Measurements from ENCODE around the gene EXOSC7.

The EXOSC7 gene

DNA sequence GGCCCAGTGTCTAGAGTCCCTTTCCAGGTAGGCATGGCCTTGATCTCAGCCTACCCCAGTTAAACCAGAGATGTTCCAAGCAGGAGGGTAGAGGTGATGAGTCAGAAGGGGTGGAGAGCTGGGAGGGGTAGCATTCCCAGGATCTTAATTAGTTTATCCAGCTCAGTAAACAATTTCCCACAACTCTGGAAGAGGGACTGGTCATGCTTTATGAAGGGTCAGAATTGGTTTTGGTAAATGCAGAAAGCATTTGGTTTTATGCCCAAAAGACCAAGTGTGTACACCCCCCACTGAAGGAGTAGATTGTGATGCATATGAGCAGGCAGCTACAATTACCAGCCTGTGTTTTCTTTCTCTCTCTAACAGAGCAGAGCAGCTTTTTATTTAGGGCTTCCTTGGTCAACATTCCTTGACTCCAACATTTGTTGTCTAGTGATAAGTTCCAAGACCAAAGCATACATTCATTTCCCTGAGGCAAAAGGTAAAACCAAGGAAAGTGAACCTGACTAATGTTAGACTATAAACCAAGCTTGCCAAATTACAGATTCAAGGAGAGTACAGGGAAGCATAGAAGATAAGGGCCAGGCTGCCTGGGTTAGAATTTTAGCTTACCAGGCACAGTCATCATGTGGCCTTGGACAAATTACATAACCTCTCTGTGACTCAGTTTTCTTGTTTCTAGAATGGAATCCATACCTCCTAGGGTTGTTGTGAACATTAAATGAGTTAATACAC is 17.6 kb downstream of the EXOSC7 start:
- no peak for DNase-seq (ENCODE audit: low read depth)

DNA sequence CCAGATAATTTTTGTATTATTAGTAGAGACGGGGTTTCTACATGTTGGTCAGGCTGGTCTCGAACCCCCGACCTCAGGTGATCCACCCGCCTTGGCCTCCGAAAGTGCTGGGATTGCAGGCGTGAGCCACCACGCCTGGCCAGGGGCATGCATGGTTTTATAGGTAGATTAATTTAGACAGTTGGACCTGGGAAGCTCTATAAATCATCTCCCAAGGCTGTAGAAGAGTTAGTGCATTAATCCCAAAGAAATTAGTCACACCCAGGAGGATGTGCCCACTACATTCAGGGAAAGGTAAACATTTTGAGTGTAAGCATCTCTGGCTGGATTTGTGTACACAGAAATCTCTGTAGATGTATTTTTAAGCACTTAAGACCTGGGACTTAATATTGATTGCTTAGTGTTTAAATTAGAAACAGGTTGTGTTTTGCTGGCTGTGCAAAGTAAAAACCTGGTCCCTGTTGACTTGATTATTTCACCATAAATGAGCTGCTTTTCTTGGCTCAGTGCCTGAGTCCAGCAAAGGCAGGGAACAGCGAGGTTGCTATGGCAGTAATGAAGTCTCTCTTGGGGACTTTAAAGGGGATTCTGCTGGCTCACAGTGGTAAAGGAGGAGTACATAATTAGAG is 19.2 kb downstream of the EXOSC7 start:
- DNase-seq (ENCODE audit: low read depth): no peak

DNA sequence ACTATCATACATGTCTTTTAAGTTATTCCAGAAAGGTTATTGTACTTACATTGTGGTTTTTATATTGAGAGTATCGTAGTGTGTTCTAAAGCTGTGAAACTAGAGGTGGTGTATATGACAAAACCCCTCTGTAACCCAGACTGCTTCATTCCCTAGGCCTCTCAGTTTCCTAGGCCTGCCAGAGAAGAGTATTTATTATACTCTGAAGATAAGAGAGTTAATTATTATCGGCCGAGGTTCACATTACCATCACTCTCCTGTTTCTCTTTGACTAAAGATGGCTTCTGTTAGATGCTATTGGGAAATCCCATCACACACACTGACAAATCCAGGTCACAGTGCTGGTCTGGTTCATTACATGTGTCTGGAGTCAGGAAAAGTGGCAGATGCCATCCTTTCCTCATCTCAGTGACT is 20.5 kb downstream of the EXOSC7 start:
- no peak for DNase-seq (ENCODE audit: low read depth)

DNA sequence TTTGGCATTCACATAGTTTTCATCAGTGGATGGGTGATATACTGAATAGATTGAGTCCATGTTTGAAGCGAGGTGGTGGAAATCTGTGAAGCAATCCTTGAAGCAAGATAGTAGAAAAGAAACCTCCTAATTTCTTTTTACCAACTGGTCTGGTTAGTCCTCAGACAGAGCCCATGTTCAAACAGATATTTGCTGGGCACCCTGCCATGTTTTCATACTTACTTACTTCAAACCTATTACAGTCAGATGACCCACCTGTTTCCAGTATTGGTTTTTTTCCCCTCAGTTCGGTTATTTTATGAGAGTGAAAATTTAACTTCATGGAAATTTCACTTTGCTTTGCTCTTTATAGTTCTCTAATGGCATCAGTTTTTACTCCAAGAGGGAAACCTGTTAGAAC is 23.7 kb downstream of the EXOSC7 start:
- no peak for DNase-seq (ENCODE audit: low read depth)

DNA sequence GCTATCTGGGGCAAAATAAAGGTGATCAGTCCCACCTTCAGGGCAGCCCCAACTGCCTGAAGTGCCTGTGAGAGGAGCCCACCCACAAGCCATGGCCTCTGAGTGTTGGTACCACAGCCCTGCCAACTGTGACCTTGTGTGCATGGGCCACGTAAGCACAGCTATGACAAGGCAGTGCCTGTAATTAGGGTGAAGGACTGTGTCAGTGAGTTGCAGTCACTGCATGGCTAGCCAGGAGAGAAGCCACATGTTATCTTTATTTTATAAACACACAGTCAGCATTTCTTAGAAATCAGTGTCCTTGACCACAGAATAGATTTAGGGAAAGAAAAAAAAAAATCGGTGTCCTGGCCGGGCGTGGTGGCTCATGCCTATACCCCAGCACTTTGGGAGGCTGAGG is 24.8 kb downstream of the EXOSC7 start:
- DNase-seq (ENCODE audit: low read depth): no peak

DNA sequence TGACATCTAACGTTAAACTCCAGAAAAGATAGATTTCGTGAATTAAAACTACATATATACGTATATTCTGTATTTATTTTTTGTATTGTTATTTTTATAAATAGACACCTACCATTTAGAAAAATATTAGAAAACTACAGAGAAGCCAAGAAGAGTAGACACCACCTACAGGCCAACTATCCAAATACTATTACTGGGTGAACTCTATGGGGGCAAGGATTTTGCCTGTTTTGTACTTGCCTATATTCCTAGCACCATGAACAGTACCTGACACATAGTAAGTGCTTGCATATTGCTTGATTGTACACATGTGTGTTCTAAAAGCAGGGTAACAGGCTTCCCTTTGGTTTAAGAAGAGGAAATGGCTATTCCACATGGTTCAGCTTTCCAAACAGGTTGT is 25.7 kb downstream of the EXOSC7 start:
- no peak for DNase-seq (ENCODE audit: low read depth)

DNA sequence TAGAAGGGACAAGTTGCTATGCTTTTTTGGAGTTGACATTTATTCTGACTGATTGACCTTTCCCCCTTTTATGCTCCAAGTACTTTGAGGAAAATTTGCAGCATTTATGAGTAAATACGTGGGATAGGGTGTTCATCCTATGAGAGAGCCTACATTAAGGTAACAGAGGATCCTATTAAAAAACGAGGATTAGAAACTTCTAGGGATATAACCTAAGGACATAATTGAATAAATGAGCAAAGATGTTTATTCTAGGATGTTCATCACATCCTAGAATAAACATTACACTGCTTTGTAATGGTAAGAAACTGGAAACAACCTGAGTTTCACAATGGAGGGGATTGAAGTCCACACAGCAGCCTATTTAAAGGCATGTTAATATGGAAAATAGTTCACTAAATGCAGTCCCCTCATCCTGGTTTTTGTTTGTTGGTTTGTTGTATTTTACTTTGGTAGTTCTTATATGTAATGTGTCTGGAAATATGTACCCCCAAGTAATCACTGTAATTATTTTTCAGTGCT is 26.2 kb downstream of the EXOSC7 start:
- DNase-seq (ENCODE audit: low read depth): no peak

DNA sequence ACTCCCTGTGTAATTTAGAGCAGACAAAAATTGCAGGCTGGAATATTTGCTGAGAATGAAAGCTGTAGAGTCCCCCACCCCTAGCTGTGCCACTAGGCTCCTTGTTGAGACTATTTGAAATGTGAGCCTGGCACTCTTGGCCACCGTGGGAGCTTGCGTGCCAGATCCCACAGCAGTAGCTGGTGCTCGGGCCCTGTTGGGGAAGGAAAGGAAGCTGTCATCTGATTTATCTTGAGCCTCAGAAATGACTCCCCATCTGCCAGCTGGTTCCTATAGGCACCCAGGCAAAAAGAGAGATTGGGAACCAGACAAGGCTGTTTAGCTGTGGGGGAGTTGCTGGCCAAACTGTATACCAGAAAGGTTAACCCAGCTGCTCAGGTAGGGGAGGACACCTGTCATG is 26.7 kb downstream of the EXOSC7 start:
- no peak for DNase-seq (ENCODE audit: low read depth)

DNA sequence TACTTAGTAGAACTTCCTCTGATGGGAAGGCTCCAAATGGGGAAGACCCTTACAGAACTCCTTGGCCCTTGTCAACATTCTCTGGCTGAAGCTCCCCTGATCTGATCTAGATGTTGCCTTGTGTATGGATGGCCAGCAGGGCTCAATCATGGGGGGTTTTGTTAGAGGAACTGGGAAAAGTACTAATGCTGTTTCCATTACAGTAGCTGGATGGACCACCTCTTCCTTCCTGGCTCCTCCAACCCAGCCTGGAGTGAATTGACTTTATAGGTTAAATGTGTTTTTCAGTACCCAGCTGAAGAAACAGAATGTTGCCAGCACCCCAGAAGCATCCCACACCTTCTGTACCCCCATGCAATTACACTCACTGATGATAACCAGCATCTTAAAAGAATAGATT is 27.4 kb downstream of the EXOSC7 start:
- no peak for DNase-seq (ENCODE audit: low read depth)

DNA sequence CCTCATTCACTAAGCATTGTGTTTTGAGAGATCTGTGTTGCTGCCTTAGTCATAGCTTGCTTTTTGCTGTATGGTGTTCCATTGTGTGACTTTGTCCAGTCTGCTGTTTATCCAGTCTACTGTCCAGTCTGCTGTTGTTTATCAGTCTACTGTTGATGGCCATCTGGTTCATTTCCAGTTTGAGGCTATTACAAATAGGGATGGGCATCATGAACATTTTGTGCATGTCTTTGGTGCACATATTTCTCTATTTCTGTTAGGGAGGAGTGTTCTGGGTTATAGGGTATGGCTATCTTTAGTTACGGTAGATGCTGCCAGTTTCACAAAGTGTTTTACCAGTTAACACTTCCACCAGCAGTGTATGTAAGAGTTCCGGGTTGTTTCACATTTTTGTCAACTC is 27.8 kb downstream of the EXOSC7 start:
- no peak for DNase-seq (ENCODE audit: low read depth)

DNA sequence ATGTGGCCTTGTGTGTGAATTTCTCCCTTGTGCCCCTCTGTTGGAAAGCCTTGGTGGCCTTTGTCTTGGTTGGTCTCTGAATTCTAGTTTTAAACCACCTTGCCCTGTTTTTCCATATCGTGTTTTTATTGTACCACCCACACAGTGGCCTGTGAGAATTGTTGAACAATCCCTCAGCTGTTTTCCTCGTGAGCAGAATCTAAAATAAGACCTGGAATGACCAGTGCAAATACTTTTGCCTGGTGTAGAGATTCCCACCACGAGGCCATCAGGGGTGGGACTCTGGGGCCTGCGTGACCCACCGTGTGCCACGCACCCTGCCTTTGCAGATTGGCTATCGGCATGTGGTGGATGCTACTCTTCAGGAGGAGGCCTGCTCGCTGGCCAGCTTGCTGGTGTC is 31.0 kb downstream of the EXOSC7 start:
- no peak for DNase-seq (ENCODE audit: low read depth)

DNA sequence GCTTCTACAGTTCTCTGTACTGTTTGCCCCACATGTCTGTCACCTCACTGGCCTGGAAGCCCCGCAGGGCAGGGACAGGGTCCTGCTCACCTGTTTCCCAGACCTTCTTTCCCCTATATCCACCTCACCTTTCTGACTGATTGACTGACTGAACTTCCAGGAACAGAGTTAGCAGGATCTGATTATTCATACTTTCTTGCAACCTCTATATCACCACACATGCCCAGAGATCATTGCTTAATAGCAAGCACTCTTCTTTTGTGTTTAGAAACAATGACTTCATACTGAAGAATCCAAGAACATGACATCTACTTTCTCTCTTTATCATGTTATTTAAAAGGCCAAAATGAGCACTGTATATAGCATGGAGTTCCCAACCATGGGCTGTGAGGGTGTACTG is 32.1 kb downstream of the EXOSC7 start:
- DNase-seq (ENCODE audit: low read depth): no peak

DNA sequence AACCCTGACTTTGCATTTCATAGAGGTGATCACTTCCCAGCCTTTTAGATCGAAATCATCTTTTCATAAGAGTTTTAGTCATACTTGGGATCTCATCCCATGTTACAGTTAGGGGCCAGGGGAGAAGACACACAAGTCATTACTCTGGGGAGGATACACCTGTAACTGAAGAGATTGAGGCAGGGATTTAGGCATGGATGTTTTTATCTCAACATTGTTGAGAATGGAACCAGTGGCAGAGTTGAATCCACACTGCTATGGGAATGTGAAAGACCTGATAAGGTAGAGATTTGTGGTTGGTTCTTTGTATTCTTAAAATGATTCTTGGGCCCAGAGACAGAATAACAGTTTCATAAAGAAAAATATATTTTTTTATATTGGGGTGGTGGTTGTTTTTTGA is 33.8 kb downstream of the EXOSC7 start:
- no peak for DNase-seq (ENCODE audit: low read depth)

DNA sequence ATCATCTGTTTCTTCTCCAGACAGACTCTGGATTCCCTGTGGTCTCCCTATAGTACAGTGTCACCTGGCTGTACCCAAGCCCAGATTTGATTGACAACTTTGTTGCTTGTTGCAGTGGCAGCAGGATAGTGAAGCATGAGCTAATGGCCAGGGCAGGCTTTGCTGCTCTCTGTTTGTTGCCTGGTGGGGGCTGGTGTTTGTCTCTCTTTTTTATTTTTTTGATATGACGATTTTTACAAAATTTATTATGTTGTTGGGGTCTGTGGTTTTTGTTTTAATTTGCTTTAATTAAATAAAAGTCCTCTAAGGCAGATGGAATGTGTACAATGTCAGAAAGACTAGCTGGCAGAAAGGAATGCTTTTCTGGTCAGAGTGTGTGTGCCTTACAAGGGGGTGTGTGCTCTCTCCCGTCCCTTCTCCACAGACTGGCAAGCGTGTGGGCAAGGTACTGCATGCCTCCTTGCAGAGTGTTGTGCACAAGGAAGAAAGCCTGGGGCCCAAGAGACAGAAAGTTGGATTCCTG is 34.8 kb downstream of the EXOSC7 start:
- no peak for DNase-seq (ENCODE audit: low read depth)

DNA sequence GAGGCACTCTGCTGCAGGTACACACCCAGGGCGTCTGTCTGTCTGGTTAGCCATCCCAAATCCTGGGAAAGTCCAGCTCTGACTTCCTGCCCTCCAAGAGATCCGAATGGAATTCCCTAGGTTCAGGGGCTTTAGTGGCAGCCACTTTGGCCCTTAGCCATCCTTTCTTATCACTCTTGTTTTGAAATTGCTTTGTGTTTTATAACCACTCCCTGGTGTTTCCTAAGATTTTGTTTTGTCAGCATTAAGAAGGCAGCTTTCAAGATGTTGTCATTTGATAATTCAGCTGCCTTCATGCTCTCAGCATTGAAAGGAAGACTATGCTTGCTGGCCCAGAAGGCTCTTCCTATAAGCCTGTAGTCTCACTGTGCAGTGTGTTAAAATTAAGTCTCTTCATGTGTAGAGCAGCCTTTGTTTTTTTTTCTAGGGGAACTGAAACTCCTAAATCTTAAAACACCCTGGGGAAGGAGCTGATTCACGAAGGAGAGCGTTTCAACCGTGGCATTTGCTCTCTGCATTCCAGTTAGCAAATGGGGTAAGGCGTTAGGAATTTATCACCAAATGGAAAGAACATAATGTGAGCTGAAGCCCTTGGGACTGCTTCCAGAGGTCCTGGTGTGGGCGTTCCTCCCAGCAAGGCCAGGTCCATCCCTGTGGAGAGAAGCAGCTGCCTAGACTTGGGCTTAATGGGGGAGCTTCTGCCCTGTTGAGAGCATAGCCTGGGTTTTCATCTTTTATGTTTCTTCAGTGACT is 35.9 kb downstream of the EXOSC7 start:
- DNase-seq (ENCODE audit: low read depth): no peak

DNA sequence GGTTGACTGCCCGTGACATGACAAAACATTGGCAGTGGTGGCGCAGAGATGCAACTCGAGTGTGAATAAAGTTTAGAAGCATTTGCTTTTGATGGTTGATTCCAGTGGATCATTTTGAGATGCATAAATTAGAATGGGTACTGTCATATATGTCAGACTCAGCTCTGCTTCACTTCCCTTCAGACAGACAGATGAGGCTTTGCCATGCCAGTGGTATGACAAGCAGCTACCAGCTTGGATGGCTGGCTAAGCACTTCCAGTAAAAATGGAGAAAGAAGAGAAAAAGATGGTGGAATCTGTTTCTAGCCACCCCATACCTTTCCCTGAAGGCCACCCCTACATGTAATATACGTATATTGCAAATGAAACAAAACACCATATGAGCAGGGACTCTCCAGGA is 36.5 kb downstream of the EXOSC7 start:
- DNase-seq (ENCODE audit: low read depth): no peak

DNA sequence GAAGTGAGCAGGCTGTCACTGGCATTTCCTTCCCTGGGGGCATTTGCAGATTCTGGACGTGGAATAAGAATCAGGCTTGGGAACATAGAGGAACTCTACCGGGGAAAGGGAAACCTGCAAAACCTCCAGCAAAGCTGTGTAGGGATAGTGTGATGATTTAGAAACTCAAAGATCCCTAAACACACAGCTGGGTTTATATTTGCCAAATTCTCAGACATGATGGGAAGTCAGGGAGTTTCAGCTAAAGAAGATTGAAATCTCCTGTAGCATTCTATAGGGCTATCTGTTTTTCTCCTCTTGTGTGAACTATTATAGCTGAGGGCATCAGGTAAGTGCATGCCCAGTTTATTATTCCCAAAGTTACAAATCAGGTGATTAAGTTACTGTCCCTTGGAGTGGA is 40.9 kb downstream of the EXOSC7 start:
- DNase-seq (ENCODE audit: low read depth): no peak

DNA sequence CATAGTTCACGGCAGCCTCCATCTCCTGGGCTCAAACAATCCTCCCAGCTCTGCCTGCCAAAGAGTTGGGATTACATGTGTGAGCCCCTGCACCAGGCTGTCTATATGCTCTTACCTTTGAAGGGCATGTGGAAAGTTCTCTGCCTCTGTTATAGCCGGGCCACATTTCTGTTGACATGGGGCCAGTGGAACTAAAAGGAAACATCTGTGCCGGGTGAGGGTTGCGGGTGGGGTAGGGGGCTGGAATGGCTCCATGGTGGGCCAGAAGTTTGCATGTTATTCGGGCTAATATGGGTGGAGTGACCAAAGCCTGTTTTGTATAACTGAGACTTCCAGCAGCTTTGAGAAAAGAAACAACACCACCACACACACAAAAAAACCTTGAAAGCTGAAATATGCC is 41.8 kb downstream of the EXOSC7 start:
- no peak for DNase-seq (ENCODE audit: low read depth)

DNA sequence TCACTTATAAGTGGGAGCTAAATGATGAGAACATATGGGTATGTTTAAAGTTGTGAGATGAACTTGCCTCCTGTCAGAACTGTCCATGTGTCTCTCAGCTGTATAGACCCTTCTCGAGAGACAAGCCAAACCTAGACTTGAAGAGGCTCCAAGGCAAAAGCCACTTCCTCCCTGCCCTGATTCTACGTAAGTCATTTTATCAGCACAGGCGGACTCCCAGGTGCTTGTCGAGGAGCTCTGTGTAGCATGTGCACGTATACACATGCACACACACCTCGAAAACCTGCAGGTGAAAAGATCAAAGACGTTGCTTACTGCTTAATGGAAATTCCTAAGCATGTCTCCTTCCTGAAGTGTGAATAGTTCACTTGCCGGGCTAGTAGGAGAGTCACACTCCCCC is 44.5 kb downstream of the EXOSC7 start:
- no peak for DNase-seq (ENCODE audit: low read depth)

DNA sequence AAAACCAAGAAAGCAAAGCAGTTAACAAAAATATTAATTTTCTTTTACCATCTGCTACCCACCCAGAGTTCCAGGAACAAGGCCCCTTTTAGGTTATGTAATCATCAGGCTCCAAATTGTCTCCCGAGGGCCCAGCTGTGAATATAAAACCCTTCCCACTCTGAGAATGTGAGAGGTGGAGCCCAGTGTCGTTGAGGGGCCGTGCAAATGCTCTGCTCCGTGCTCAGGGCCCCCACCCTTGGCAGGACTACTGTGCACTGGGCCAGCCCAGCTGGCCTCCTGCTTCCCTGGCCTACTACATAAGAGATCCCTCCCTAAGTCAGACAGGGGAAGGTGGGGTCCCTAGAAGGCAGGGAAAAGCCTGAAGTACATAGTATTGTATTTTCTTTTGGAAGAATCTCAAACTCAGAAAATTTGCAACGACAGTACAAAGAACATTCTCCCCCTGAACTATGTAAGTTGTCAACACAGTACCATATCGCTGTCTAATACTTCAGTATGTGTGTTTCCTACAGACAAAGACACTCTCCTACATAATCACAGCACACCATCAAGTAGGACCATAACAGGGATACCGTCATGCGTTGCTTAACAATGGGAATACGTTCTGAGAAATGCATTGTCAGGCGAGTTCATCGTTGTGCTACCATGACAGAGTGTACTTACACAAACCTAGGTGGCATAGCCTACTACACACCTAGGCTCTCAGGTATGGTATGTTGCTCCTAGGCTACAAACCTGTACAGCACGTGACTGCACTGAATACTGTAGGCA is 45.7 kb downstream of the EXOSC7 start:
- DNase-seq (ENCODE audit: low read depth): no peak

DNA sequence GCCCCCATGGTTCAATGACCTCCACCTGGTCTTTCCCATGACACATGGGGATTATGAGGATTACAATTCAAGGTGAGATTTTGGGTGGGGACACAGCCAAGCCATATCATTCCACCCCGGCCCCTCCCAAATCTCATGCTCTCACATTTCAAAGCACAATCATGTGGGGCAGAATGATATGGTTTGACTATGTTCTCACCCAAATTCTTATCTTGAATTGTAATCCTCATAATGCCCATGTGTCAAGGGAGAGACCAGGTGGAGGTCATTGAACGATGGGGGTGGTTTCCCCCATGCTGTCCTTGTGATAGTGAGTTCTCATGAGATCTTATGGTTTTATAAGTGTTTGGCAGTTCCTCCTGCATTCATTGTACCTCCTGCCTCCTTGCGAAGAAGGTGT is 47.6 kb downstream of the EXOSC7 start:
- no peak for DNase-seq (ENCODE audit: low read depth)

Data from activated T-helper 9 cell treated with anti-CD3 and anti-CD28 coated beads, Interleukin-2, amount 50 U/mL, for 16 hours (primary cell).